H9 (cell line): ENCODE data around the gene NUDT16L1. TPM values are rescaled to one million over a fixed set of nuclear protein-coding genes. Genes with fewer than 3 reads are reported as not detected.

Source experiments
- DNase-seq: peaks from one replicate; pipeline ENCODE4 v3.0.0-alpha.2; 2017
- H2AFZ ChIP-seq: one replicate; pipeline ENCODE4 v1.6.1; 2013; ENCODE audit warnings: mild to moderate bottlenecking, low read length, control low read depth, moderate library complexity
- H2AK5ac ChIP-seq: 2 replicates; pipeline ENCODE4 v1.6.1; 2013; ENCODE audit warnings: low read length, control low read depth, mixed read lengths; ENCODE audit not compliant: insufficient read length
- H2BK120ac ChIP-seq: one replicate; pipeline ENCODE4 v1.6.1; 2013; ENCODE audit warnings: low read depth, mild to moderate bottlenecking, low read length, control low read depth, inconsistent platforms; ENCODE audit not compliant: poor library complexity, severe bottlenecking
- H2BK12ac ChIP-seq: 2 replicates; pipeline ENCODE4 v1.6.1; 2013; ENCODE audit warnings: low read length, control low read depth, mixed read lengths, low read depth; ENCODE audit not compliant: insufficient read length
- H2BK15ac ChIP-seq: 2 replicates; pipeline ENCODE4 v1.6.1; 2013; ENCODE audit warnings: low read depth, low read length, control low read depth
- H2BK20ac ChIP-seq: one replicate; pipeline ENCODE4 v1.6.1; 2013; ENCODE audit warnings: low read depth, mild to moderate bottlenecking, low read length, control low read depth, inconsistent platforms; ENCODE audit not compliant: poor library complexity, severe bottlenecking
- H2BK5ac ChIP-seq: 2 replicates; pipeline ENCODE4 v1.6.1; 2013; ENCODE audit warnings: low read length, control low read depth, mixed read lengths; ENCODE audit not compliant: insufficient read length
- H3K14ac ChIP-seq: 2 replicates; pipeline ENCODE4 v1.6.1; 2013; ENCODE audit warnings: low read length, control low read depth; ENCODE audit not compliant: insufficient read depth
- H3K18ac ChIP-seq: 2 replicates; pipeline ENCODE4 v1.6.1; 2013; ENCODE audit warnings: low read depth, mild to moderate bottlenecking, mixed read lengths, low read length, control low read depth; ENCODE audit not compliant: insufficient read length
- H3K23ac ChIP-seq: 2 replicates; pipeline ENCODE4 v1.6.1; 2013; ENCODE audit warnings: low read length, control low read depth, mixed read lengths, low read depth; ENCODE audit not compliant: insufficient read length
- H3K23me2 ChIP-seq: 2 replicates; pipeline ENCODE4 v1.6.1; 2013; ENCODE audit warnings: low read depth, mild to moderate bottlenecking, mixed read lengths, low read length, control low read depth; ENCODE audit not compliant: insufficient read length, poor library complexity, severe bottlenecking
- H3K27ac ChIP-seq: 2 replicates; pipeline ENCODE4 v1.5.1; 2013; ENCODE audit warnings: low read length, control low read depth, mixed read lengths, low read depth; ENCODE audit not compliant: insufficient read length
- H3K27me3 ChIP-seq: 2 replicates; pipeline ENCODE4 v1.6.1; 2013; ENCODE audit warnings: low read length, control low read depth, inconsistent platforms; ENCODE audit not compliant: insufficient read depth
- H3K4ac ChIP-seq: 2 replicates; pipeline ENCODE4 v1.6.1; 2013; ENCODE audit warnings: low read depth, mild to moderate bottlenecking, control low read depth, inconsistent platforms, low read length, moderate library complexity
- H3K4me1 ChIP-seq: 2 replicates; pipeline ENCODE4 v1.6.1; 2013; ENCODE audit warnings: low read length, control low read depth, inconsistent platforms; ENCODE audit not compliant: insufficient read depth
- H3K4me2 ChIP-seq: 2 replicates; pipeline ENCODE4 v1.6.1; 2013; ENCODE audit warnings: low read length, control low read depth, mixed read lengths; ENCODE audit not compliant: insufficient read length, insufficient read depth
- H3K56ac ChIP-seq: 2 replicates; pipeline ENCODE4 v1.6.1; 2013; ENCODE audit warnings: low read depth, mild to moderate bottlenecking, mixed read lengths, low read length, control low read depth; ENCODE audit not compliant: insufficient read length
- H3K79me1 ChIP-seq: 2 replicates; pipeline ENCODE4 v1.6.1; 2013; ENCODE audit warnings: low read depth, mild to moderate bottlenecking, moderate library complexity, low read length, control low read depth, inconsistent platforms; ENCODE audit not compliant: insufficient read depth, poor library complexity, severe bottlenecking
- H3K79me2 ChIP-seq: 2 replicates; pipeline ENCODE4 v1.6.1; 2013; ENCODE audit warnings: low read length, control low read depth, inconsistent platforms; ENCODE audit not compliant: insufficient read depth
- H3K9ac ChIP-seq: 2 replicates; pipeline ENCODE4 v1.6.1; 2013; ENCODE audit warnings: low read length, control low read depth, mixed read lengths; ENCODE audit not compliant: insufficient read length; ENCODE audit errors: extremely low read depth
- H3K9me3 ChIP-seq: one replicate; pipeline ENCODE4 v1.6.1; 2013; ENCODE audit warnings: low read depth, low read length, inconsistent platforms; ENCODE audit not compliant: control insufficient read depth
- H3T11ph ChIP-seq: one replicate; pipeline ENCODE4 v1.6.1; 2013; ENCODE audit warnings: mild to moderate bottlenecking, low read length, control low read depth, inconsistent platforms
- H4K20me1 ChIP-seq: one replicate; pipeline ENCODE4 v1.6.1; 2013; ENCODE audit not compliant: control insufficient read depth, insufficient read length, insufficient read depth
- H4K5ac ChIP-seq: 2 replicates; pipeline ENCODE4 v1.6.1; 2013; ENCODE audit warnings: low read depth, mild to moderate bottlenecking, mixed read lengths, low read length, control low read depth; ENCODE audit not compliant: insufficient read length
- H4K8ac ChIP-seq: replicated peaks from 2 replicates; pipeline ENCODE4 v1.6.1; 2013; ENCODE audit warnings: low read length, control low read depth, mixed read lengths, low read depth; ENCODE audit not compliant: insufficient read length
- H4K91ac ChIP-seq: 2 replicates; pipeline ENCODE4 v1.6.1; 2013; ENCODE audit warnings: low read depth, mild to moderate bottlenecking, moderate library complexity, mixed read lengths, low read length, control low read depth; ENCODE audit not compliant: insufficient read length
- H3K27ac Mint-ChIP-seq, 3 experiments: 2 replicates in 2 of 3; 3 replicates in 1 of 3; pipeline ENCODE4 v1.8.0; 2020 to 2021; ENCODE audit warnings: mixed read lengths in 3 of 3, mild to moderate bottlenecking in 1 of 3, moderate library complexity in 1 of 3
- H3K27me3 Mint-ChIP-seq: 2 replicates; pipeline ENCODE4 v1.8.0; 2021; ENCODE audit warnings: low read depth, mild to moderate bottlenecking, moderate library complexity, mixed read lengths
- H3K36me3 Mint-ChIP-seq, 3 experiments: 2 replicates in 2 of 3; 3 replicates in 1 of 3; pipeline ENCODE4 v1.8.0; 2020 to 2021; ENCODE audit warnings: low read depth in 3 of 3, mixed read lengths in 3 of 3; ENCODE audit not compliant: insufficient read depth in 1 of 3
- H3K4me1 Mint-ChIP-seq, 2 experiments: 2 replicates each; pipeline ENCODE4 v1.8.0; 2020; ENCODE audit warnings: mixed read lengths in 2 of 2
- H3K4me3 Mint-ChIP-seq, 2 experiments: 2 replicates in 1 of 2; 3 replicates in 1 of 2; pipeline ENCODE4 v1.8.0; 2020 to 2021; ENCODE audit warnings: mild to moderate bottlenecking in 2 of 2, mixed read lengths in 2 of 2, moderate library complexity in 1 of 2
- H3K9me3 Mint-ChIP-seq, 2 experiments: 2 replicates in 1 of 2; 3 replicates in 1 of 2; pipeline ENCODE4 v1.8.0; 2020; ENCODE audit warnings: mild to moderate bottlenecking in 2 of 2, mixed read lengths in 2 of 2, moderate library complexity in 1 of 2
- CTCF ChIP-seq: fragments of 200-600 bp; sonication (generic); conservative IDR thresholded peaks from 3 replicates; pipeline ENCODE4 v1.8.0; 2021; ENCODE audit warnings: antibody characterized with exemption, mild to moderate bottlenecking
- WGBS: extraction: QIAGEN DNeasy Blood & Tissue Kit; methylation state at CpG from one replicate; pipeline ENCODE4 v1.1.7; 2013; ENCODE audit warnings: missing lambda C conversion rate, low lambda C conversion rate, mixed read lengths; ENCODE audit not compliant: insufficient read length; ENCODE audit errors: extremely low coverage; 5-methylcytosine and 5-hydroxymethylcytosine counted together
- total RNA-seq: library from RNA; stranded (reverse); gene quantifications from 2 replicates; pipeline ENCODE4 v1.2.1, GENCODE V29; 2021

The NUDT16L1 gene
- total RNA-seq, 1 experiment from 2014 or later: 49.4 TPM

DNA sequence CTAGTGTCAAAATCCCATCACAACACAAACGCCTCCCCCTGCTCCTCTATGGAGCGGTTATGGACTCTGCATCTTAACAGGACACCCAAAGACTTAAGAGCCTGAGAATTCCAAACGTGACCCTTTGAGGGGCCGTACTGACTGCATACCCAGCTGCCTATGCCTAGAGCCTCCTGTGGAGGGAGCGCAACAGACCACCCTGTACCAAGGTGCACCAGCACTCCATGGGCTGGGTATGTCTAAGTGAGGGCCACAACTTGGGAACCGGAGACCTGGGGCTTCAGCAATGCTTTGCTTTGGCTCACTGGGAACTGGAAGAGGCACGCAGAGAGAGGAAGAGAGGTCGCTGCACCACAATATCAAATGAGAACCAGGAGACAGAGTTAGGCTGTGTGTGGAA, 35.3 kb downstream of the NUDT16L1 start:
- H3K9ac ChIP-seq: no peak overlapping the region
- no peaks in the 10 kb centered on the region for H4K20me1 ChIP-seq
- H2AFZ ChIP-seq: no peak overlapping the region
- Mint-ChIP-seq H3K9me3 (no peaks in the 10 kb centered on the region; a peak in 1 of 5 replicates), H3K4me3 (no peak overlapping the region), H3K27me3 (no peaks in the 10 kb centered on the region), H3K36me3 (peaks cover 3 to 52% (median 38%) of the 10 kb centered on the region in 3 experiments; a peak in 6 of 7 replicates), H3K4me1 (peaks cover 4 to 6% of the 10 kb centered on the region in 2 experiments; a peak in 3 of 4 replicates), H3K27ac (peak overlapping the region; percentile 8 to 63 (median 36); a peak in 6 of 7 replicates)
- H3K23ac ChIP-seq: no peak overlapping the region
- WGBS: no CpG with 5 or more reads among the region's 8 CpGs
- no peaks in the 10 kb centered on the region for H3K27me3 ChIP-seq
- H3T11ph ChIP-seq: no peak overlapping the region
- peaks cover 4% of the 10 kb centered on the region; the same call in 1 of the 2 replicates for H3K79me2 ChIP-seq
- no peak overlapping the region for H3K4me2 ChIP-seq
- H3K4ac ChIP-seq: no peak overlapping the region
- no peak overlapping the region for H4K91ac ChIP-seq
- H2BK15ac ChIP-seq: no peak overlapping the region
- no peak overlapping the region for H4K8ac ChIP-seq
- H2BK120ac ChIP-seq: no peak overlapping the region
- DNase-seq: no peak
- no peak overlapping the region for H2BK5ac ChIP-seq
- H2BK12ac ChIP-seq: no peak overlapping the region
- H3K9me3 ChIP-seq: no peaks in the 10 kb centered on the region
- H3K79me1 ChIP-seq: peaks cover 6% of the 10 kb centered on the region
- H3K4me1 ChIP-seq: no peaks in the 10 kb centered on the region
- no peak overlapping the region for H2BK20ac ChIP-seq
- no peak overlapping the region for H4K5ac ChIP-seq
- no peak overlapping the region for H2AK5ac ChIP-seq
- TF ChIP-seq CTCF: no peak
- no peak overlapping the region for H3K27ac ChIP-seq
- no peak overlapping the region for H3K14ac ChIP-seq
- no peak overlapping the region for H3K56ac ChIP-seq
- no peaks in the 10 kb centered on the region for H3K23me2 ChIP-seq
- no peak overlapping the region for H3K18ac ChIP-seq
